ENCODE results near the gene MEIS1. TPM values are rescaled to one million over a fixed set of nuclear protein-coding genes. Genes with fewer than 3 reads are reported as not detected.

The MEIS1 gene
- total and polyA plus RNA-seq, 2 experiments from 2014 or later = 0.16 to 0.28 TPM

GRCh38 chr2:66583881-66584280 is 149.0 kb downstream of the MEIS1 start (continued):
- TF ChIP-seq ETS1 (IDR thresholded peaks at IDR 0.05) = no peak

GRCh38 chr2:66585587-66585986 is 150.7 kb downstream of the MEIS1 start:
- H3K27ac Mint-ChIP-seq = no peak overlapping the region
- H3K27me3 ChIP-seq (ENCODE audit: insufficient read depth) = peaks cover 62% of the 10 kb centered on the region

More at GRCh38 chr2:66585587-66585986, 150.7 kb downstream of the MEIS1 start:
- no peak for TF ChIP-seq JUNB (IDR thresholded peaks at IDR 0.05; ENCODE audit: unreplicated experiment)
- TF ChIP-seq POLR2AphosphoS5 (IDR thresholded peaks at IDR 0.05; ENCODE audit: low read depth) = no peak
- no peak for TF ChIP-seq CTCF (conservative IDR thresholded peaks at IDR 0.05; ENCODE audit: low read depth in 2 of 2)
- no peak for TF ChIP-seq EZH2phosphoT487 (IDR thresholded peaks at IDR 0.05; ENCODE audit: unreplicated experiment)
- TF ChIP-seq ZNF114 (CRISPR knock-in tag; IDR thresholded peaks at IDR 0.05) = no peak
- no peak for TF ChIP-seq ETS1 (IDR thresholded peaks at IDR 0.05)
- no peak for TF ChIP-seq REST (IDR thresholded peaks at IDR 0.05; ENCODE audit: unreplicated experiment)
- no peak for TF ChIP-seq NANOG (IDR thresholded peaks at IDR 0.05; ENCODE audit: borderline replicate concordance)
- no peak for TF ChIP-seq ZNF462 (CRISPR knock-in tag; IDR thresholded peaks at IDR 0.05)
- no peak for TF ChIP-seq ZNF331 (CRISPR knock-in tag; IDR thresholded peaks at IDR 0.05; ENCODE audit: low read depth)
- H2AFZ ChIP-seq = no peak overlapping the region
- Mint-ChIP-seq H3K4me3 (no peak overlapping the region), H3K27me3 (ENCODE audit: insufficient read depth, low read depth, poor library complexity) (no peaks in the 10 kb centered on the region), H3K4me1 (peaks cover 6% of the 10 kb centered on the region), H3K9me3 (peaks cover 4% of the 10 kb centered on the region; the same call in 2 of the 3 replicates), H3K36me3 (ENCODE audit: low read depth) (no peaks in the 10 kb centered on the region)
- H3K27ac ChIP-seq (ENCODE audit: low read depth) = no peak overlapping the region
- ATAC-seq = no peak
- H3F3A ChIP-seq (replicated peaks; ENCODE audit: low read depth) = peaks cover 5% of the 10 kb centered on the region; the same call in 1 of the 2 replicates
- no peaks in the 10 kb centered on the region for H3K79me2 ChIP-seq (replicated peaks; ENCODE audit: insufficient read depth)
- no peak for DNase-seq (ENCODE audit: low spot score)
- H4K20me1 ChIP-seq (replicated peaks; ENCODE audit: insufficient read depth) = 0 out of 2 replicates have a peak, but pooled peaks cover 4% of the 10 kb centered on the region
- H3K4me1 ChIP-seq (ENCODE audit: insufficient read depth) = peaks cover 29% of the 10 kb centered on the region
- H3K4me2 ChIP-seq = no peak overlapping the region
- no peaks in the 10 kb centered on the region for H3K36me3 ChIP-seq (ENCODE audit: insufficient read depth)
- H3K9me2 ChIP-seq (ENCODE audit: insufficient read depth) = no peaks in the 10 kb centered on the region
- H3K4me3 ChIP-seq = no peak overlapping the region
